Endothelial cell (in vitro differentiated cells): ENCODE results near the gene TMPRSS11D. TPM values are rescaled to one million over a fixed set of nuclear protein-coding genes. Genes with fewer than 3 reads are reported as not detected.

Experiments
- DNase-seq: peaks from one replicate; pipeline ENCODE4 v3.0.0; 2021; ENCODE audit warnings: low spot score
- H3K27ac Mint-ChIP-seq: one replicate; pipeline ENCODE4 v1.8.0; 2021; ENCODE audit warnings: mixed read lengths, inconsistent platforms; ENCODE audit not compliant: unreplicated experiment
- H3K27me3 Mint-ChIP-seq: one replicate; pipeline ENCODE4 v1.8.0; 2021; ENCODE audit warnings: mild to moderate bottlenecking, moderate library complexity, mixed read lengths, inconsistent platforms; ENCODE audit not compliant: unreplicated experiment
- H3K36me3 Mint-ChIP-seq: one replicate; pipeline ENCODE4 v1.8.0; 2021; ENCODE audit warnings: mild to moderate bottlenecking, low read depth, mixed read lengths, inconsistent platforms; ENCODE audit not compliant: unreplicated experiment
- H3K4me1 Mint-ChIP-seq: one replicate; pipeline ENCODE4 v1.8.0; 2021; ENCODE audit warnings: mild to moderate bottlenecking, mixed read lengths, inconsistent platforms; ENCODE audit not compliant: unreplicated experiment
- H3K4me3 Mint-ChIP-seq: one replicate; pipeline ENCODE4 v1.8.0; 2021; ENCODE audit warnings: mild to moderate bottlenecking, mixed read lengths, inconsistent platforms; ENCODE audit not compliant: unreplicated experiment
- H3K9me3 Mint-ChIP-seq: one replicate; pipeline ENCODE4 v1.8.0; 2021; ENCODE audit warnings: mixed read lengths, inconsistent platforms; ENCODE audit not compliant: unreplicated experiment
- long read RNA-seq: library from polyadenylated mRNA; unstranded; transcript quantifications from one replicate; pipeline ENCODE4 v2.0.0, GENCODE V29; 2020; ENCODE audit not compliant: unreplicated experiment
- total RNA-seq: library from RNA; stranded (reverse); fragmentation: NEBNext Ultra II Directional; extraction: Animal tissue kit (Norgen Biotek cat#: 25700); gene quantifications from one replicate; pipeline ENCODE4 v1.2.1, GENCODE V29; 2021; ENCODE audit not compliant: unreplicated experiment
- TF ChIP-seq, protein P1 (sequence below): fragments of 200-600 bp; sonication (generic); IDR thresholded peaks from one replicate; pipeline ENCODE4 v1.5.0; 2021; ENCODE audit warnings: antibody characterized with exemption; ENCODE audit not compliant: unreplicated experiment

The TMPRSS11D gene, protein sequence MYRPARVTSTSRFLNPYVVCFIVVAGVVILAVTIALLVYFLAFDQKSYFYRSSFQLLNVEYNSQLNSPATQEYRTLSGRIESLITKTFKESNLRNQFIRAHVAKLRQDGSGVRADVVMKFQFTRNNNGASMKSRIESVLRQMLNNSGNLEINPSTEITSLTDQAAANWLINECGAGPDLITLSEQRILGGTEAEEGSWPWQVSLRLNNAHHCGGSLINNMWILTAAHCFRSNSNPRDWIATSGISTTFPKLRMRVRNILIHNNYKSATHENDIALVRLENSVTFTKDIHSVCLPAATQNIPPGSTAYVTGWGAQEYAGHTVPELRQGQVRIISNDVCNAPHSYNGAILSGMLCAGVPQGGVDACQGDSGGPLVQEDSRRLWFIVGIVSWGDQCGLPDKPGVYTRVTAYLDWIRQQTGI
- not detected for total RNA-seq
- long read RNA-seq: 0 reads

DNA sequence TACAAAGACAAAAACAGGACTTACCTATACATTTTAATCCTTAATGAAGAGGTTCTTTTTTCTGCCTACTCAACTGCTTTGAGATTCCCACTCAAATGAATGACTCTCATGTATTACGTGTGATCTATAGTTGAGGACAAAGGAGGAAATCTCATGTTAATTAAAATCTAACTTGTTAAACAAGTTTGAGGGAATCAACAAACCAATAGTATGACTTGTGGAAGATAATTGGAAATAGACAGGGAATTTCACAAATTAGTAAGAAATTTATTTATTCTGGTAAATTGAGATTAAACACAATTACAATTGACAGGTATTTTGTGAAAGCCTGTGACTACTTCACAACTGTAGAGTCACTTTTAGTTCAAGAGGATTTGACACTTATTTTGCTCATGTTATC, at the start of gene TMPRSS11D:
TMPRSS11D (minus strand) TSS at position 101 of the 400 bp plus-strand sequence; CDS start at position 32, 69 bp downstream.
- Mint-ChIP-seq H3K4me3 (no peak within 1 kb of the TSS), H3K9me3 (no peaks in the 10 kb centered on the region), H3K4me1 (peaks cover 10% of the 10 kb centered on the region), H3K27ac (no peak within 1 kb of the TSS), H3K36me3 (no peaks in the 10 kb centered on the region), H3K27me3 (no peaks in the 10 kb centered on the region)
- TF ChIP-seq, protein P1, sequence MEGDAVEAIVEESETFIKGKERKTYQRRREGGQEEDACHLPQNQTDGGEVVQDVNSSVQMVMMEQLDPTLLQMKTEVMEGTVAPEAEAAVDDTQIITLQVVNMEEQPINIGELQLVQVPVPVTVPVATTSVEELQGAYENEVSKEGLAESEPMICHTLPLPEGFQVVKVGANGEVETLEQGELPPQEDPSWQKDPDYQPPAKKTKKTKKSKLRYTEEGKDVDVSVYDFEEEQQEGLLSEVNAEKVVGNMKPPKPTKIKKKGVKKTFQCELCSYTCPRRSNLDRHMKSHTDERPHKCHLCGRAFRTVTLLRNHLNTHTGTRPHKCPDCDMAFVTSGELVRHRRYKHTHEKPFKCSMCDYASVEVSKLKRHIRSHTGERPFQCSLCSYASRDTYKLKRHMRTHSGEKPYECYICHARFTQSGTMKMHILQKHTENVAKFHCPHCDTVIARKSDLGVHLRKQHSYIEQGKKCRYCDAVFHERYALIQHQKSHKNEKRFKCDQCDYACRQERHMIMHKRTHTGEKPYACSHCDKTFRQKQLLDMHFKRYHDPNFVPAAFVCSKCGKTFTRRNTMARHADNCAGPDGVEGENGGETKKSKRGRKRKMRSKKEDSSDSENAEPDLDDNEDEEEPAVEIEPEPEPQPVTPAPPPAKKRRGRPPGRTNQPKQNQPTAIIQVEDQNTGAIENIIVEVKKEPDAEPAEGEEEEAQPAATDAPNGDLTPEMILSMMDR: no peak
- no peak for DNase-seq

DNA sequence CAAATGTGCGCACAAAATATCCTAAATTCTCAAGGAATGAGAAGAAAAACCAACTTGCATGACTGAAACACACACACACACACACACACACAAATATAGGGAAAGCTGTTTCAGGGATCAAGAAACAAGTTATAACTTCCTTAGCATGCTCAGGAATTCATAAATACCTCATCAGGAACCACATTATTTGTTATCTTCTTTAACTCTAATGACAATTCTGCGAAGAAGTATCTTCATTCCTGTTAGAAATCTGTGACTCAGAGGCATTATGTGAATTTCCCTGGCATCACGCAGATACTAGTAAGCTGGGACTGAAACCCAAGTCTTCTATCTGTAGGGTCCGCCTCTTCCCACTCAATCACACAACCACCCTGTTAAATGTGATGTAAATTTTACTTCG, 49.2 kb upstream of the TMPRSS11D start:
- no peak overlapping the region for H3K27ac Mint-ChIP-seq
- H3K27me3 Mint-ChIP-seq: no peaks in the 10 kb centered on the region
- peaks cover 11% of the 10 kb centered on the region for H3K4me1 Mint-ChIP-seq
- no peak for DNase-seq
- no peak overlapping the region for H3K4me3 Mint-ChIP-seq
- no peaks in the 10 kb centered on the region for H3K9me3 Mint-ChIP-seq
- no peaks in the 10 kb centered on the region for H3K36me3 Mint-ChIP-seq
- TF ChIP-seq, protein P1: no peak

DNA sequence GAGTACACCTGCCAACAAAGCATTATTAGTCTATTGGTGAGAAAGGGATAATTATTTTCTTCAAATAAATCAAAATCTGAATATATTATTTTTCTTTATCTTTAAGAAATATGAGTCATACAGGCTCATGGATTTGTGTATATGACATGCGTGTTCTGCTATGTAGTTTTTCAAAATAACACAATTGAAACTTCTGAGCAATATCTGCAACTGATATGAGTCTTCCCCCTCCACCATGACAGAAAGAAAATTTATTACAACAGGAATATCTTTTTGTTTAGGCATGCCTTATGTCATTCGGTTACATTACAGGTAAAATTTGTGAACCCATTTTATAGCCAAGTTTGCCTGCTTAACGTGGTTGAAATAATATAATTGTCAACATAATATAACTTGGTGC, 47.5 kb upstream of the TMPRSS11D start:
- no peaks in the 10 kb centered on the region for H3K36me3 Mint-ChIP-seq

DNA sequence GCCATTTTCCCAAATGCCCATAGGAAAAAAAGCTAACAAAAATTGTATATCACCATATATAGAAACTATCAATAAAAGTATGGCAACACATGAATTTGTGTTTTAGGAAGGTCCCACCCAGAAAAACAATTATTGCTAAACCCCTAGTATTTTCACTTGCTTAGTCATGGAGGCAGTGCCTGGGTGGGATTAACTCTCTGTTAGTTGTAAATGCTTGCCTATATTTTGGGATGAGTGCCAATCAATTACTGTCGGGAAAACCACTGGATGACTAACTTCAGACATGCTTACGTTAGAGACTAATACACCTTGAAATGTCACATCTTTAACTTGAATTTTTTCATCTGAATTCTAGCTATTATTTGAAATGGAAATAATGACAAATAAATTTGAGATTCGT, 45.6 kb upstream of the TMPRSS11D start:
- no peaks in the 10 kb centered on the region for H3K9me3 Mint-ChIP-seq
- H3K27me3 Mint-ChIP-seq: no peaks in the 10 kb centered on the region
- no peak overlapping the region for H3K4me3 Mint-ChIP-seq
- TF ChIP-seq, protein P1: no peak
- peaks cover 5% of the 10 kb centered on the region for H3K4me1 Mint-ChIP-seq
- H3K36me3 Mint-ChIP-seq: no peaks in the 10 kb centered on the region
- no peak for DNase-seq
- no peak overlapping the region for H3K27ac Mint-ChIP-seq

More for the DNA sequence above, 47.5 kb upstream of the TMPRSS11D start:
- H3K27ac Mint-ChIP-seq: no peak overlapping the region
- no peak overlapping the region for H3K4me3 Mint-ChIP-seq
- H3K9me3 Mint-ChIP-seq: no peaks in the 10 kb centered on the region
- no peaks in the 10 kb centered on the region for H3K27me3 Mint-ChIP-seq
- no peak for DNase-seq
- TF ChIP-seq, protein P1: no peak
- peaks cover 11% of the 10 kb centered on the region for H3K4me1 Mint-ChIP-seq

DNA sequence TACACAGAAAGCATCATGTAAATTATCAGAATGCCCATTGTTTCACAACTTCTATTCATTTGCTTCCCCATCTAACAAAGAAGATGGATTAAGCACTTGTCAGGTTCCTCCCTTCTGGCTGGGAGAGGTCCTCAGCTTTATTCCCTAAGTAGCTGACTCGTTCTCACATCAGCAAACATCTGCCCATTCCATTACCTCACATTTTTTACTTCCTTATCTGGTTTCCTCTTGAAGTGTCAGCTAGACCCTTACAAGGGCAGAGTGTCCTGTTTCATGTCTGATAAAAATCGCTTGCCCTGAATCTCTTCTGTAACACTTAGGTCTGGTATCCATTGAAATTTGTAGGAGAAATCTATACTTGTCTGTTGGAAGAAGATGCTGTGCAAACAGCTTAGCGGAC, 44.7 kb upstream of the TMPRSS11D start:
- no peaks in the 10 kb centered on the region for H3K9me3 Mint-ChIP-seq
- DNase-seq: no peak
- peak overlapping the region; percentile 37 for H3K27ac Mint-ChIP-seq
- TF ChIP-seq, protein P1: no peak
- no peaks in the 10 kb centered on the region for H3K27me3 Mint-ChIP-seq
- no peak overlapping the region for H3K4me3 Mint-ChIP-seq
- no peaks in the 10 kb centered on the region for H3K36me3 Mint-ChIP-seq
- H3K4me1 Mint-ChIP-seq: peaks cover 4% of the 10 kb centered on the region
